HCT116 (cell line): ENCODE measurements around the gene SYT3. TPM values are rescaled to one million over a fixed set of nuclear protein-coding genes. Genes with fewer than 3 reads are reported as not detected.

Experiments used
- ATAC-seq: fragments of 200-7000 bp; cut with Tn5 transposase; 2 replicates; pipeline ENCODE4 v1.9.1; 2020; ENCODE audit warnings: mild to moderate bottlenecking, moderate library complexity
- BruUV-seq: library from RNA; stranded (reverse); fragments of 400-500 nt; replicated peaks from 2 replicates; lab custom pipeline; 2021; lab: Mats Ljungman, UMichigan
- CTCF ChIA-PET: fragments of 300-600 bp; sonication (Branson Sonifier 250); formaldehyde crosslinking; loops from one replicate; lab custom pipeline; 2021; ENCODE audit warnings: antibody characterized with exemption; lab: Charles Lee
- POLR2A ChIA-PET: fragments of 300-600, 350-600 bp; sonication (Branson Sonifier 250); formaldehyde crosslinking; loops from one replicate; lab custom pipeline; 2021; ENCODE audit warnings: antibody characterized with exemption; lab: Charles Lee
- RAD21 ChIA-PET, 2 experiments: fragments of 300-600 bp; sonication (Branson Sonifier 250); formaldehyde crosslinking; loops; one replicate each; lab custom pipeline; 2023; ENCODE audit warnings: low total read pairs in 2 of 2; ENCODE audit not compliant: uncharacterized antibody in 2 of 2, unreplicated experiment in 2 of 2, low non-redundant PET in 1 of 2; lab: Charles Lee
- DNase-seq: peaks from one replicate; pipeline ENCODE4 v3.0.0-alpha.2; 2010; ENCODE audit warnings: low read depth, low spot score
- H2AFZ ChIP-seq: fragments of 200-600 bp; shearing (Covaris generic), sonication (generic); 2 replicates; pipeline ENCODE4 v1.6.1; 2017; ENCODE audit warnings: low read depth, mixed run types, mixed read lengths, antibody characterized with exemption, low read length; ENCODE audit not compliant: poor library complexity, severe bottlenecking
- H3K27ac ChIP-seq: 2 replicates; pipeline ENCODE4 v1.5.1; 2012; ENCODE audit warnings: low read depth, low read length
- H3K27me3 ChIP-seq: fragments of 200-600 bp; sonication (generic); 2 replicates; pipeline ENCODE4 v1.6.1; 2016; ENCODE audit warnings: mixed run types, low read length, mixed read lengths; ENCODE audit not compliant: insufficient read depth
- H3K36me3 ChIP-seq, 2 experiments: fragments of 200-500 bp in 1 of 2; fragments of 200-600 bp in 1 of 2; sonication (Bioruptor generic) in 1 of 2; sonication (generic) in 1 of 2; 2 replicates each; pipeline versions ENCODE4 v1.5.1 to v1.6.1; 2014 to 2016; ENCODE audit warnings: low read length in 2 of 2, inconsistent platforms in 1 of 2, mixed read lengths in 1 of 2, mixed run types in 1 of 2; ENCODE audit not compliant: insufficient read depth in 2 of 2, control insufficient read depth in 1 of 2
- H3K4me1 ChIP-seq, 2 experiments: fragments of 200-600 bp in 1 of 2; sonication (generic) in 1 of 2; 2 replicates each; pipeline versions ENCODE4 v1.5.1 to v1.6.1; 2012 to 2017; ENCODE audit warnings: low read length in 2 of 2, inconsistent platforms in 1 of 2, mild to moderate bottlenecking in 1 of 2, mixed read lengths in 1 of 2, mixed run types in 1 of 2, moderate library complexity in 1 of 2; ENCODE audit not compliant: insufficient read depth in 2 of 2, control insufficient read depth in 1 of 2
- H3K4me2 ChIP-seq: fragments of 200-600 bp; sonication (generic); 2 replicates; pipeline ENCODE4 v1.6.1; 2017; ENCODE audit warnings: mixed run types, low read length, mixed read lengths
- H3K4me3 ChIP-seq, 2 experiments: fragments of 200-600 bp in 1 of 2; sonication (generic) in 1 of 2; replicated peaks in 1 of 2; 2 replicates each; pipeline ENCODE4 v1.5.1; 2011 to 2016; ENCODE audit warnings: low read length in 2 of 2, control low read depth in 1 of 2, low read depth in 1 of 2, mild to moderate bottlenecking in 1 of 2, mixed read lengths in 1 of 2, mixed run types in 1 of 2
- H3K79me2 ChIP-seq: fragments of 200-600 bp; sonication (generic); 2 replicates; pipeline ENCODE4 v1.6.1; 2017; ENCODE audit warnings: mild to moderate bottlenecking, mixed run types, low read length, moderate library complexity, mixed read lengths; ENCODE audit not compliant: insufficient read depth
- H3K9ac ChIP-seq: fragments of 200-600 bp; sonication (generic); 2 replicates; pipeline ENCODE4 v1.6.1; 2016; ENCODE audit warnings: low read length, mixed read lengths
- H3K9me2 ChIP-seq: fragments of 200-600 bp; sonication (generic), shearing (Covaris generic); 2 replicates; pipeline ENCODE4 v1.6.1; 2017; ENCODE audit warnings: mixed run types, mild to moderate bottlenecking, moderate library complexity; ENCODE audit not compliant: insufficient read depth
- H3K9me3 ChIP-seq, 2 experiments: fragments of 200-500 bp in 1 of 2; fragments of 200-600 bp in 1 of 2; sonication (Bioruptor generic) in 1 of 2; sonication (generic) in 1 of 2; 2 replicates each; pipeline ENCODE4 v1.6.1; 2014 to 2017; ENCODE audit warnings: low read length in 2 of 2, mixed read lengths in 2 of 2, inconsistent platforms in 1 of 2, low read depth in 1 of 2, mild to moderate bottlenecking in 1 of 2, mixed run types in 1 of 2, moderate library complexity in 1 of 2; ENCODE audit not compliant: control insufficient read depth in 1 of 2, insufficient read depth in 1 of 2
- H4K20me1 ChIP-seq: fragments of 200-600 bp; sonication (generic), shearing (Covaris generic); 2 replicates; pipeline ENCODE4 v1.6.1; 2017; ENCODE audit warnings: mixed run types, mild to moderate bottlenecking, moderate library complexity; ENCODE audit not compliant: insufficient read depth
- ATF3 ChIP-seq: IDR thresholded peaks from 2 replicates; pipeline ENCODE4 v1.6.1; 2012
- CBX3 ChIP-seq: IDR thresholded peaks from 2 replicates; pipeline ENCODE4 v1.6.1; 2012; ENCODE audit warnings: low read depth
- CEBPB ChIP-seq: IDR thresholded peaks from 2 replicates; pipeline ENCODE4 v1.6.1; 2012; ENCODE audit warnings: low read depth
- CTCF ChIP-seq, 3 experiments: fragments of 200-600 bp in 1 of 3; sonication (generic) in 1 of 3; IDR thresholded peaks in 2 of 3; conservative IDR thresholded peaks in 1 of 3; 2 replicates each; pipeline ENCODE4 v1.5.1; 2012 to 2017; ENCODE audit warnings: low read depth in 2 of 3, low read length in 2 of 3, antibody characterized with exemption in 1 of 3, borderline replicate concordance in 1 of 3, control low read depth in 1 of 3, mild to moderate bottlenecking in 1 of 3, mixed read lengths in 1 of 3, mixed run types in 1 of 3, moderate library complexity in 1 of 3; ENCODE audit not compliant: insufficient read depth in 1 of 3
- EGR1 ChIP-seq: IDR thresholded peaks from 2 replicates; pipeline ENCODE4 v1.6.1; 2012; ENCODE audit warnings: low read depth
- EZH2phosphoT487 ChIP-seq: fragments of 200-600 bp; IDR thresholded peaks from 2 replicates; pipeline ENCODE4 v1.6.1; 2018; ENCODE audit warnings: antibody characterized with exemption, borderline replicate concordance
- FOSL1 ChIP-seq: IDR thresholded peaks from 2 replicates; pipeline ENCODE4 v1.6.1; 2012; ENCODE audit warnings: low read depth
- POLR2A ChIP-seq: IDR thresholded peaks from 2 replicates; pipeline ENCODE4 v1.7.0; 2011; ENCODE audit warnings: borderline replicate concordance; ENCODE audit not compliant: insufficient read depth, insufficient read length; ENCODE audit errors: extremely low read depth
- POLR2AphosphoS5 ChIP-seq: IDR thresholded peaks from 2 replicates; pipeline ENCODE4 v1.6.1; 2011; ENCODE audit warnings: mild to moderate bottlenecking, low read depth, low read length, moderate library complexity
- RAD21 ChIP-seq: IDR thresholded peaks from 2 replicates; pipeline ENCODE4 v1.6.1; 2012; ENCODE audit warnings: low read depth, mild to moderate bottlenecking
- REST ChIP-seq: IDR thresholded peaks from 2 replicates; pipeline ENCODE4 v1.6.1; 2012; ENCODE audit warnings: low read depth
- SIN3A ChIP-seq: IDR thresholded peaks from 2 replicates; pipeline ENCODE4 v1.6.1; 2012; ENCODE audit warnings: low read depth
- SP1 ChIP-seq: IDR thresholded peaks from 2 replicates; pipeline ENCODE4 v1.6.1; 2012; ENCODE audit warnings: low read depth
- SRF ChIP-seq: IDR thresholded peaks from 2 replicates; pipeline ENCODE4 v1.6.1; 2012; ENCODE audit warnings: low read depth
- TCF7L2 ChIP-seq: IDR thresholded peaks from 2 replicates; pipeline ENCODE4 v1.7.0; 2011; ENCODE audit warnings: borderline replicate concordance, inconsistent platforms; ENCODE audit not compliant: insufficient read depth, insufficient read length; ENCODE audit errors: extremely low read depth
- YY1 ChIP-seq: IDR thresholded peaks from 2 replicates; pipeline ENCODE4 v1.6.1; 2011; ENCODE audit warnings: low read length, low read depth, moderate library complexity, mild to moderate bottlenecking; ENCODE audit not compliant: insufficient replicate concordance; ENCODE audit errors: extremely low read depth
- ZBTB33 ChIP-seq: IDR thresholded peaks from 2 replicates; pipeline ENCODE4 v1.6.1; 2011; ENCODE audit warnings: mild to moderate bottlenecking, low read length, moderate library complexity; ENCODE audit not compliant: insufficient replicate concordance; ENCODE audit errors: extremely low read depth
- ZFX ChIP-seq: fragments of 450-650 bp; IDR thresholded peaks from 2 replicates; pipeline ENCODE4 v1.6.1; 2017
- intact Hi-C: fragments of 100-400 bp; cut with micrococcal nuclease; formaldehyde crosslinking; loops from 2 replicates; pipeline ENCODE4 v1.10.0; 2022
- total RNA-seq: library from RNA; stranded (reverse); gene quantifications from one replicate; pipeline ENCODE4 v1.2.1, GENCODE V29; 2021; ENCODE audit not compliant: unreplicated experiment

Gene SYT3
- total RNA-seq, 1 experiment from 2014 or later = 4.6 TPM

GRCh38 chr19:50676625-50677197 lies 37.0 kb upstream of the SYT3 start:
- no peaks in the 10 kb centered on the region for H3K36me3 ChIP-seq
- no peak overlapping the region for H3K4me2 ChIP-seq
- ATAC-seq = peak; percentile 37; the same call in 1 of the 2 replicates
- H3K27ac ChIP-seq = no peak overlapping the region
- H3K79me2 ChIP-seq = no peaks in the 10 kb centered on the region
- H3K4me1 ChIP-seq = peaks cover 0 to 4% of the 10 kb centered on the region in 2 experiments; a peak in 1 of 4 replicates
- no peak overlapping the region for H3K4me3 ChIP-seq
- no peaks in the 10 kb centered on the region for H3K9me3 ChIP-seq
- H3K9me2 ChIP-seq = no peaks in the 10 kb centered on the region
- ChIA-PET POLR2A (interaction anchor here (1.5 kb wide), 1 partner anchor 48 kb away, joined by 3 read pairs; no protein-coding TSS in a partner anchor), RAD21 (no interaction called here), CTCF (no interaction called here)
- H4K20me1 ChIP-seq = no peaks in the 10 kb centered on the region
- DNase-seq = no peak
- no peaks in the 10 kb centered on the region for H3K27me3 ChIP-seq
- H2AFZ ChIP-seq = no peak overlapping the region
- no peak overlapping the region for H3K9ac ChIP-seq
- intact Hi-C loops = no loop called here
- TF ChIP-seq FOSL1 (no peak), EZH2phosphoT487 (no peak), SIN3A (no peak), CEBPB (no peak), TCF7L2 (no peak), YY1 (no peak), CBX3 (no peak), RAD21 (no peak), ATF3 (no peak), SP1 (no peak), SRF (no peak), CTCF (IDR thresholded peaks at IDR 0.05 in 2 of 3, conservative IDR thresholded peaks at IDR 0.05 in 1 of 3; ENCODE audit: borderline replicate concordance in 1 of 3, insufficient read depth in 1 of 3, low read depth in 2 of 3, low read length in 2 of 3) (no peak), POLR2A (no peak), REST (no peak), POLR2AphosphoS5 (no peak), ZFX (no peak), EGR1 (no peak), ZBTB33 (no peak)
- no TSS peak for BruUV-seq
